Sigmoid colon (tissue), 7 donors: ENCODE results near the gene BRIP1. TPM values are rescaled to one million over a fixed set of nuclear protein-coding genes. Genes with fewer than 3 reads are reported as not detected.

Experiments
- DNase-seq: peaks from one replicate; pipeline ENCODE4 v3.0.0-alpha.2; 2019
- H3K27ac ChIP-seq, 4 donors: fragments of 200-600 bp; sonication (generic); one replicate each; pipeline ENCODE4 v1.5.1; 2016 to 2019; ENCODE audit warnings: mild to moderate bottlenecking in 1 of 4
- H3K27me3 ChIP-seq, 3 donors: fragments of 200-600 bp; sonication (generic); one replicate each; pipeline ENCODE4 v1.5.1; 2019; ENCODE audit warnings: mild to moderate bottlenecking in 1 of 3
- H3K36me3 ChIP-seq, 4 donors: fragments of 200-600 bp; sonication (generic); one replicate each; pipeline ENCODE4 v1.5.1; 2016 to 2019
- H3K4me1 ChIP-seq, 4 donors: fragments of 200-600 bp; sonication (generic); one replicate each; pipeline ENCODE4 v1.5.1; 2017 to 2019
- H3K4me3 ChIP-seq, 4 donors: fragments of 200-600 bp; sonication (generic); one replicate each; pipeline ENCODE4 v1.5.1; 2017 to 2019; ENCODE audit warnings: mild to moderate bottlenecking in 2 of 4, moderate library complexity in 1 of 4
- H3K9me3 ChIP-seq, 4 donors: fragments of 200-600 bp in 3 of 4; sonication (generic) in 3 of 4; one replicate each; pipeline versions ENCODE4 v1.5.1 to v1.6.1; 2013 to 2019
- EP300 ChIP-seq, 4 donors: sonication (generic); formaldehyde crosslinking; IDR thresholded peaks; one replicate each; pipeline ENCODE4 v1.6.1; 2017; ENCODE audit warnings: antibody characterized with exemption in 4 of 4
- POLR2A ChIP-seq, 2 donors: fragments of 450-650 bp; IDR thresholded peaks; one replicate each; pipeline ENCODE4 v1.6.1; 2016; ENCODE audit warnings: antibody characterized with exemption in 2 of 2, mild to moderate bottlenecking in 2 of 2, moderate library complexity in 2 of 2
- POLR2AphosphoS5 ChIP-seq, 4 donors: sonication (generic); formaldehyde crosslinking; IDR thresholded peaks; one replicate each; pipeline ENCODE4 v1.6.1; 2017; ENCODE audit warnings: antibody characterized with exemption in 4 of 4
- WGBS, 2 donors: extraction: QIAGEN DNeasy Blood & Tissue Kit; methylation state at CpG; one replicate each; pipeline ENCODE4 v1.1.7; 2013; 5-methylcytosine and 5-hydroxymethylcytosine counted together
- intact Hi-C: fragments of 100-400 bp; cut with DNase I; formaldehyde crosslinking; loops from one replicate; pipeline ENCODE4 v1.15.1; 2023
- polyA plus RNA-seq, 3 donors: library from polyadenylated mRNA; stranded (reverse); fragments of 200-250 nt; gene quantifications; one replicate each; pipeline ENCODE4 v1.2.3, GENCODE V29; 2013
- total RNA-seq, 4 donors: library from RNA; depleted of rRNA; stranded (reverse); fragments of >200 nt; gene quantifications; one replicate each; pipeline ENCODE4 v1.1.0, GENCODE V29; 2016
- TF ChIP-seq, protein P1 (sequence below), 4 experiments: fragments of 450-650 bp in 3 of 4; fragments of 200-600 bp in 1 of 4; IDR thresholded peaks; one replicate each; pipeline ENCODE4 v1.5.1; 2016 to 2019; ENCODE audit warnings: antibody characterized with exemption in 4 of 4, mild to moderate bottlenecking in 3 of 4, moderate library complexity in 2 of 4
- donor health status: healthy with polysubstance abuse.
- donor health status: Bipolar disorder and iron deficiency.
- donor health status: healthy.

BRIP1 gene
- total and polyA plus RNA-seq, 7 donors, result under 0.01 to 1.5 (median 0.41) TPM; not detected in 1

DNA sequence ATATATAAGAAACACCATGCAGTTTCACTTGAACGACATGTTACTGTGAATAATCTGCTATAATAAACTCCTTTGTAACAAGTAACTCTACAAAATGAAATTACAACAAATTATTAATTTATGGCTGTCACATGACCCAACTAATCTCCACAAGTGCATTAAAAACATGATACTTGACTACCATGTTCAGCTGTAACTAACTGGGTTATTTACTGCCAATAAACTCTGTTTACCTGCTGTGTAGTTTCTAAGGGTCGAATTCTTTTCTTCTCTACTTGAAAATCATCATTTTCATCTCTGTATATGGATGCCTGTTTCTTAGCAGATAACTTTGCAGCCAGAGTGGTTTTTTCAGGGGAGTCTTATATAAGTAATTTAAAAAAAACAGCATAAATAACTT, 14.4 kb downstream of the BRIP1 start:
- no peaks in the 10 kb centered on the region for H3K27me3 ChIP-seq

DNA sequence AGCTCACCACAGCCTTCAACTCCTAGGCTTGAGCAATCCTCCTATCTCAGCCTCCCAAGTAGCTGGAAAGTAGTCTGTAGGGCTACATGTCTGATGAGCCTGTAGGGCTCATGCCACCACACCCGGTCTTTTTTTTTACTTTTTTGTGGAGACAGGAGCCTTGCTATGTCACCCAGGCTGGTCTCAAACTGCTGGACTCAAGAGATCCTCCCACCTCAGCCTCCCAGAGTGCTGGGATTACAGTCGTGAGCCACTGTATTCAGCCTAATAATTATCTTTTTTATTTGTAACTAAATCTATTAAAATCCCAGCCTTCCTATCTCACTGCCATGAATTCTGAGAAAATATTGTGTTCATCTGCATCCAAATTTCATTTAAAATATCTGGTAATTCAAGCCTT, 15.1 kb downstream of the BRIP1 start:
- no peak overlapping the region for H3K4me3 ChIP-seq
- H3K4me1 ChIP-seq, result no peaks in the 10 kb centered on the region
- no peaks in the 10 kb centered on the region for H3K36me3 ChIP-seq
- no peaks in the 10 kb centered on the region for H3K9me3 ChIP-seq
- DNase-seq, result no peak
- intact Hi-C loops, result no loop called here
- H3K27ac ChIP-seq, result no peak overlapping the region
- TF ChIP-seq POLR2A (IDR thresholded peaks at IDR 0.05) (no peak), EP300 (IDR thresholded peaks at IDR 0.05) (no peak), POLR2AphosphoS5 (IDR thresholded peaks at IDR 0.05) (no peak)
- TF ChIP-seq, protein P1, sequence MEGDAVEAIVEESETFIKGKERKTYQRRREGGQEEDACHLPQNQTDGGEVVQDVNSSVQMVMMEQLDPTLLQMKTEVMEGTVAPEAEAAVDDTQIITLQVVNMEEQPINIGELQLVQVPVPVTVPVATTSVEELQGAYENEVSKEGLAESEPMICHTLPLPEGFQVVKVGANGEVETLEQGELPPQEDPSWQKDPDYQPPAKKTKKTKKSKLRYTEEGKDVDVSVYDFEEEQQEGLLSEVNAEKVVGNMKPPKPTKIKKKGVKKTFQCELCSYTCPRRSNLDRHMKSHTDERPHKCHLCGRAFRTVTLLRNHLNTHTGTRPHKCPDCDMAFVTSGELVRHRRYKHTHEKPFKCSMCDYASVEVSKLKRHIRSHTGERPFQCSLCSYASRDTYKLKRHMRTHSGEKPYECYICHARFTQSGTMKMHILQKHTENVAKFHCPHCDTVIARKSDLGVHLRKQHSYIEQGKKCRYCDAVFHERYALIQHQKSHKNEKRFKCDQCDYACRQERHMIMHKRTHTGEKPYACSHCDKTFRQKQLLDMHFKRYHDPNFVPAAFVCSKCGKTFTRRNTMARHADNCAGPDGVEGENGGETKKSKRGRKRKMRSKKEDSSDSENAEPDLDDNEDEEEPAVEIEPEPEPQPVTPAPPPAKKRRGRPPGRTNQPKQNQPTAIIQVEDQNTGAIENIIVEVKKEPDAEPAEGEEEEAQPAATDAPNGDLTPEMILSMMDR (IDR thresholded peaks at IDR 0.05), result no peak
- 94 to 96% methylated on average over 2 of the region's 2 CpGs for WGBS, 2 donors
- no peaks in the 10 kb centered on the region for H3K27me3 ChIP-seq

More for the DNA sequence above, 14.4 kb downstream of the BRIP1 start:
- Histone ChIP-seq H3K4me1 (no peaks in the 10 kb centered on the region), H3K9me3 (no peaks in the 10 kb centered on the region), H3K36me3 (no peaks in the 10 kb centered on the region), H3K4me3 (no peak overlapping the region), H3K27ac (no peak overlapping the region)
- intact Hi-C loops, result no loop called here
- 70 to 85% methylated on average over 2 of the region's 2 CpGs for WGBS, 2 donors
- DNase-seq, result no peak
- TF ChIP-seq EP300 (IDR thresholded peaks at IDR 0.05) (no peak), POLR2A (IDR thresholded peaks at IDR 0.05) (no peak), POLR2AphosphoS5 (IDR thresholded peaks at IDR 0.05) (no peak)
- TF ChIP-seq, protein P1 (IDR thresholded peaks at IDR 0.05), result no peak

DNA sequence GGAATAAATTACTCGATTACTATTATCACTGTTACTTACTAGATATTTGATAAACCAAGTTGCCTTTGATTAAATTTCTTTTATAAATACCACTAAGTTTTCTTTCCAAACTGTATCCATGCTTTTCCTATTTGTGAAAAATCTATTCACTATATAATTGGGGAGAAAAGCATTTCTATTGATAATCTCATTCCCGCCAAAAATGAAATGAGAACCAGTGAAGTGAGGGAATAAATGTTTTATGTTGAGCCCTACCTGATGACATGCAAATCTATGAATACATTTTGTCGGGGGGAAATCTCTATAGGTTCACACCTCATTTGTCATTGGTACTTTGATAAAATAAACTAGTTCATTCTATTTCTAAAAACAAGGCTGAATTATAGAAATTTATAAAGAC, 15.7 kb downstream of the BRIP1 start:
- Histone ChIP-seq H3K4me3 (no peak overlapping the region), H3K4me1 (no peaks in the 10 kb centered on the region), H3K27ac (no peak overlapping the region), H3K36me3 (no peaks in the 10 kb centered on the region), H3K27me3 (no peaks in the 10 kb centered on the region), H3K9me3 (no peaks in the 10 kb centered on the region)
- TF ChIP-seq POLR2A (IDR thresholded peaks at IDR 0.05) (no peak), POLR2AphosphoS5 (IDR thresholded peaks at IDR 0.05) (no peak), EP300 (IDR thresholded peaks at IDR 0.05) (no peak)
- TF ChIP-seq, protein P1 (IDR thresholded peaks at IDR 0.05), result no peak
- WGBS, 2 donors, result 97 to 98% methylated on average over 3 of the region's 3 CpGs
- no peak for DNase-seq
- intact Hi-C loops, result no loop called here

DNA sequence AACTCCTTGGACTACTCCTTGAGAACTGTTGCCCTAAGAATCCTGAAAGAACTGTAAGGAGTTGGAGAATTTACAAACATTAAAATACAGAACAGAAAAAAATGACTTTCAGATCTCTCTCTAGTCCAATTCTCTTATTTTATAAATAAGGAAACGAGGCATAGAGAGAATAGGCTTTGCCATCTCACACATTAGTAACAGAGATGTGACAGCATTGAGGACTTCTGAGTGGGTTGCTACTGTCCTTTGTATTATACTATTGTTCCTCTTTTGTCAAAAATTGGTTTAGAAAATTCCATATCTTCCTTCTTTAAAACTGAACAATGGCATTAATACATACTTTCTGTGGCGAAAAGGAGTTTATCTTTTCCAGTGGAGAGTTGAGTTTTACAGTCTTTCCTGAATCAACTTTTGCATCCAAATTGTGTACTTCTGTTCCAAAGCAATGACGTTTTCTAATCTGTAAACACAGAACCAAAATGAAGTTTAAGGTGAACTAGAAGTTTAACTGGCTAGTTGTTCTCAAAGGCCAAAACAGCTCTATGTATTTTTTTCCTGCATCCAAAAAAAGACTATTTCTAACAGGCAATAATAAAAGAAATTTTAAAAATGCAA, 16.5 kb downstream of the BRIP1 start:
- Histone ChIP-seq H3K4me1 (no peaks in the 10 kb centered on the region), H3K27ac (no peak overlapping the region), H3K9me3 (no peaks in the 10 kb centered on the region), H3K27me3 (no peaks in the 10 kb centered on the region), H3K4me3 (no peak overlapping the region), H3K36me3 (no peaks in the 10 kb centered on the region)
- no peak for TF ChIP-seq POLR2A (IDR thresholded peaks at IDR 0.05)
- TF ChIP-seq POLR2AphosphoS5 (IDR thresholded peaks at IDR 0.05), result no peak
- no peak for TF ChIP-seq EP300 (IDR thresholded peaks at IDR 0.05)
- DNase-seq, result no peak
- intact Hi-C loops, result no loop called here
- WGBS, 2 donors, result 92 to 93% methylated on average over 3 of the region's 3 CpGs

DNA sequence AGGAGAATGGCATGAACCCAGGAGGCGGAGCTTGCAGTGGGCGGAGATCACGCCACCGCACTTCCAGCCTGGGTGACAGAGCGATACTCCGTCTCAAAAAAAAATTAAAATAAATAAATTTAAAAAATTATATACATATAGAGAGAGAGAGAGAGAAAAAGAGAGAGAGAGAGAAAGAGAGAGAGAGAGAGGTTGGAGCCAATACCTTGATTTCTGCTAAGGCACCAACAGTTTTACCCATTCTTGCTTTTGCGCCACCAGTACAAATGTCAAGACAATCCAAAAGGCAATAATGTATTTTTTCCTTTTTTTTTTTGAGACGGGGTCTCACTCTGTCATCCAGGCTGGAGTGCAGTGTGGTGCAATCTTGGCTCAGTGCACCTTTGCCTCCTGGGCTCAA, 17.2 kb downstream of the BRIP1 start:
- intact Hi-C loops, result no loop called here
- TF ChIP-seq, protein P1 (IDR thresholded peaks at IDR 0.05), result no peak
- no peak for TF ChIP-seq POLR2AphosphoS5 (IDR thresholded peaks at IDR 0.05)
- no peak for TF ChIP-seq POLR2A (IDR thresholded peaks at IDR 0.05)
- TF ChIP-seq EP300 (IDR thresholded peaks at IDR 0.05), result no peak
- DNase-seq, result no peak

More for the DNA sequence above, 17.2 kb downstream of the BRIP1 start:
- Histone ChIP-seq H3K4me3 (no peak overlapping the region), H3K27me3 (no peaks in the 10 kb centered on the region), H3K27ac (no peak overlapping the region), H3K36me3 (no peaks in the 10 kb centered on the region), H3K4me1 (no peaks in the 10 kb centered on the region), H3K9me3 (no peaks in the 10 kb centered on the region)
- WGBS, 2 donors, result 97 to 98% methylated on average over 8 of the region's 8 CpGs
